CD4-positive, alpha-beta T cell treated with Interleukin-2 at 100 ng/mL for 4 hours (primary cell): ENCODE measurements around the gene RELN.
"Not testable (repeated sequence)": the region's sequence is repeated elsewhere in the genome, so short reads cannot be mapped to it uniquely, and the experiment has no call there.

Experiments
- DNase-seq: peaks from one replicate; pipeline ENCODE4 v3.0.0-alpha.2; 2020; ENCODE audit warnings: low spot score

Gene RELN

DNA sequence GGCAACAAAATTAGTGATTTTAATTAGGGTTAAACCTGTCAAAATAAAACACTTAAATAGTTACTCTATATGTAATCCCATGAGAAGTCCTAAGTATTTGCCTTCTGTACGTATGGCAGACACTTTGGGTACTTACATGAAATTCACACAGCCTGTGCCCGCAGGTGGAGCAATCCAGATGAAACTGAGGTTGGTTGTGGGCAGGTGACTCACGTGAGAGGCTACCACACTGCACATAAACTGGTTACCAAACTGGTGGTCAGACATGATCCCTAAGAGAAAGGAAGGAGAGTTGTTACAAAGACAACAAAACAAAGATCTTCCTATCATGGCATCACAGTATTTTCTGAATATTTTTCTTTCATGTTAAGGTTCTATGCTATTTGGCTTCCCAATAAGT is 156.1 kb downstream of the RELN start:
- DNase-seq, result no peak

DNA sequence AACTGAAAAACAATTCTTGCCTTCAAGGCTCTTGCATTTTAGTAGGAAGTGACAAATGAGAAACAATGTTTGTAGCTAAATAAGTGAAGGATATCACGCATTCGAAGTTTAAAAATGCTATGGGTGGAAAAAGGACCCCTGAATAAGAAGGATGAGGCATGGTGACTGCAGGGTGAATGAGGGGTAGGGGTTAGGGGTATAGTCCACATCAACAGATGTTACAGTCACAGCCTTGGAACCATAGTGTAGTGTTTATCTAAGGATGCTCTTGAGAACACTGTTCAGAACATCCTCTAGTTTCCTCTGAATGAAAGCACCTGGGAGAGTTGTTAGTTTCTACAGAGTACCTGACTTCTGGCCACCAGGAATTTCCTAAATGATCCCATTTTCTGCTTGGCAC is 157.0 kb downstream of the RELN start:
- no peak for DNase-seq

DNA sequence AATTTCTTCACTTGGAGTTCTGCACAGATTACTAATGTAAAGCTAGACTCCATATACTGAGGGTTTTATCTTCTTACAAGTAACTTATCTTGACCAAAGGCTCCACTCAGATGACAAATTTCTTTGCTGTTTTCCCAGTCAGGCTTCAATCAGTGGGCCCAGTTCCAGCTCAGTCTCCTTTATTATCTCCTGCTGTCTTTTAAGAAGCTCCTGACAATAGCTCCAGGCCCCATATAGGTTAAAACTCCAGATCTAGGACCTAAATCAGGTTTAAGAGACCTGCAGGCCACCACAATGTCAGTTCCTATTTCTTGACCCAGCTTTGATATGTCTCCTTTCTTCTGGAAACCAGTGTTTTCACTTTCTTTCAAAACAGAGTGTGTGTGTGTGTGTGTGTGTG is 165.2 kb downstream of the RELN start:
- no peak for DNase-seq

DNA sequence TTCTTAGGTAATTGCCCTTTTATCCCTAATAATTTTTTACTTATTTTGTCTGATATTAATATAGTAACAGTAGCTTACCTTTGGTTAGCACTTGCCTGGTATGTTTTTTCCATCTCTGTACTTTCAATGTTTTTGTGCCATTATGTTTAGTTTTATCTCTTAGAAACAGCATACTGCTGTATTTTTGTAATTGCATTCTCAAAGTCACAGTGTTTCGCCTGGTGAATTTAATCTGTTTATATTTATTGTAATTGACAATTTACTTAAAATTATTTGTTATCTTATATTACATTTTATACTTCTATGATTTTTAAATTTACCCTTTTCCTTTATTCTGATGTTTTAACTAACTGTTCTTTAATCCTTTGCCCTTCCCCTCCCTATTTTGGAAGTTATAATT is 166.4 kb downstream of the RELN start:
- DNase-seq, result no peak

- no peak for DNase-seq
These were observed 168.4 kb downstream of the RELN start for GRCh38 chr7:103821092-103821491.

DNA sequence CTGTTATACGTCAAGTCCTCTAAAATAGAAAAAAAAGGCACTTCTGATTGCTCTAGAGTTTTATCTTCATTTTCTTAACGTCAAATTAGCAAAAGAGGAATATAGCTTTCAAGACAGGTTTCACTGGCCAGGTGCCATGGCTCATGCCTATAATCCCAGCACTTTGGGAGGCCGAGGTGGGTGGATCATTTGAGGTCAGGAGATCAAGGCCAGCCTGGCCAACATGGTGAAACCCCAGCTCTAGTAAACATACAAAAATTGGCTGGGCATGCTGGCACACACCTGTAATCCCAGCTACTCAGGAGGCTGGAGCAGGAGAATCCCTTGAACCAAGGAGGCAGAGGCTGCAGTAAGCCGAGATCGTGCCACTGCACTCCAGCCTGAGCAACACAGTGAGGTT is 173.5 kb downstream of the RELN start:
- not testable (repeated sequence) for DNase-seq

DNA sequence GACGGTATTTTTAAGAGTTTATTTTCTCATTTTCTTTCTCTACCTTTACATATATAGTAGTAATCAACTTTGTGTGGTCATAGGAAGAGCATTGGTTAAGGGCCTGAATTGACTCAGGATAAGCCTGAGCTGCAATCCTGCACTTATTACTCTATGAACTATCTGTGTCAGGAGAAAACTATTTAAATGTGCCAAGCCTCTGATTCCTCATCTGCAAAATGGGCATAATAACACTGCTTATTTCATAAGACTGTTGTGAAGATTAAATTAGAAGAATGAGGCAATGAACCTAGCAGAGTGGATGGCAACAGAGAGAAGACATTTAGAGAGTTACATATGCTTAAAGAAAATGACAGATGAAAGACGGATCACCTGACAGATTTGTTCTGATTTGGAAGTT is 175.5 kb downstream of the RELN start:
- DNase-seq, result no peak

GRCh38 chr7:103811997-103812396 is 177.5 kb downstream of the RELN start:
- DNase-seq, result peak; percentile 17

- DNase-seq, result no peak
These were observed 178.2 kb downstream of the RELN start for GRCh38 chr7:103811290-103811689.

- DNase-seq, result no peak
These were observed 179.2 kb downstream of the RELN start for GRCh38 chr7:103810112-103810744.

GRCh38 chr7:103809229-103809994 is 180.0 kb downstream of the RELN start:
- no peak for DNase-seq

DNA sequence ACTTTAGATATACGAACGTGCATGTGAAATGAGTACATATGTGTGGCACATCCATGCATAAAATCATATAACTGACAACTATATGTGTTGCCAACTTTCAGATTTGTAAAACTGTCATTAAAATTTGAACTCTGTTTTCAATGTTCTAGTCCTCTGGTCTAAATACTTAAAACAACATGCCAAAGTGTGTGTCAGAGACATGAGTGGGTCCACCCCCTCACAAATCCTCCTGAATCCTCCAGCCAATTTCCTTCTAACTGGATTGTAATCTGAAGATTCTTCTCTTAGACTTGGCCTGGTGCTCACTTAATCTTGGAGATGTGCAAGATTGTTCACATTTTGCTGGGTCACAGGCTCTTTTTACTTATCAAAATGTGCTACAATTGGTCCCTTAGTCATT is 184.1 kb downstream of the RELN start:
- no peak for DNase-seq

- no peak for DNase-seq
These were observed 185.8 kb downstream of the RELN start for GRCh38 chr7:103803631-103804030.

DNA sequence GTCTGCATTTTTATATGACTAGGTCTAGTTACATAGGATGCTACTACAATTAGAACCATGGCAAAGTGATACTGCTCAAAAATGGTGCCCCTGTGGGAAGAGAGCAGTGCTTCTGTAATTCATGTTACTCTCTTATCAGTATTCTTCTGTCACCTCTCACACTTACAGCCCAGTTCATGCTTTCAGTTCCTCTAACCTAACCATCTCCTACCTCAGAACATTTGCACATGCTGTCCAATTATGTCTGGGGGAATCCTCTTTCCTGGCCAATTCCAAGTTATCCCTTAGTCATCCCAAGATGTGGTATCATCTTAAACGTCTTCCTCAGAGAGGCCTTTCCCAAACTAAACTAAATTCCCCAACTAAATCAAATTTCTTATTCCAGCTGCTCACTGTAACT is 190.2 kb downstream of the RELN start:
- no peak for DNase-seq

DNA sequence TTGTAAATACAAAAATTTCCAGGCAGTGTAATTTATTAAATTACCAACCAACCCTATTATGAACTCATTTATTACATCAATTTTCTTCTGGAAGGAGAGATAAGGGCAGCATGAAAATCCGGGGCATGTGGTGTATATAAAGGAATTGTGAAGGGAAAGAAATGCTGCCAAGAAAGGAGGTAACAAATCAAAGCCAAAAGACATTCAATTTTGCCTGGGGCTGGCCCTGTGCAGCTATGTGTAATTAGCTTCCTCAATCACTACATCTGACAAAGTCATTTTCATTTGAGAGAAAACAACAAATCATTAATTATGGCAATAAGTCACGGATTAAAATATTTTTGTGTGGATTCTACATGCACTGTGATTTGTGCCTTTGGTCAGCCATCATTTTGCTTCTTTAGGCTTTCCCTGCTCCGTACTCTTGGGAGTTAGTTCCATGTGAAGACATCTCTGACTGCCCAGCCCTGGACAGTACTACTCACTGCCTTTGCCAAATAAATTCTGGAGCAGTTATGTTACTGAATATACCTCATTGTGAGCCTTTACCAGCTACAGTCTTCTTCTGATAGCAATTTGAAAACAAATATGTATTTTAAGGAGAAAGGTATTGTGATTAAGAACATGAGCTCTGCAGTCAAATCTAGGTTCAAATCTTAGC is 191.7 kb downstream of the RELN start:
- no peak for DNase-seq

GRCh38 chr7:103796327-103796962 is 193.0 kb downstream of the RELN start:
- no peak for DNase-seq

DNA sequence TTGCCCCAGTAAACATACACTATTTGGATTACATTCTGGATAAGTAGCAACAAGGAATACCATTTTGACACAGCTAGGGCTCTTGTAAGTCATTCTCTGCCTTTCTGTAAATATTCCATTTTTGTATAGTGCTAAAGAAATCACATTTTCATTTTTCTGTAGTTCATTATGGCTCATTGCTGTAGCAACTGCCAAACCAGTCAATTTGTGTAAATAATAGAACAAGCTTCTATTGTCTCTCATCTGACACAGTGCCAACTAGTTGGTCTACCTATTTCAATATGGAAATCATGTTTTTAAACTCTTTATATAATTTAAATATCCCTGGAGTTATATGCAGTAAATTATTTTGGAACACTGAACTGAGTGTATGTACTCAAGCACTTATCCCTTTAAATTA is 193.7 kb downstream of the RELN start:
- DNase-seq, result no peak

- DNase-seq, result no peak
These were observed 194.4 kb downstream of the RELN start for GRCh38 chr7:103795107-103795506.

DNA sequence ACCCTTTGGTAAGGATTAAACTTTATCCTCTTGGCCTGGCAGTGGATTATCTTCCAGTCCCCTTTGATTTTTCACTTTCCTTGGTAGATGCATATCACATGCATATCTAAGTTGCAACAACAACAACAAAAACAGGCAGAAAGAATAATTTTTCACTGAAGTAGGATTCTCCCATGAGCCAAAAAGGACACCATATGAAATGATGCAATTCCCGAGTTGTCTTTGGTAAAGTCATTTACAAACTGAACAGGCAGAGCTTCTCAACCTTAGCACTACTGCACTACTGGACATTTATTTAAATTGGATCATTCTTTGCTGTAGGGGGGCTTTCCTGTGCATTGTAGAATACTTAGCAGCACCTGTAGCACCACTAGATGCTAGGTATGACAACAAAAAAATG is 195.0 kb downstream of the RELN start:
- DNase-seq, result no peak

DNA sequence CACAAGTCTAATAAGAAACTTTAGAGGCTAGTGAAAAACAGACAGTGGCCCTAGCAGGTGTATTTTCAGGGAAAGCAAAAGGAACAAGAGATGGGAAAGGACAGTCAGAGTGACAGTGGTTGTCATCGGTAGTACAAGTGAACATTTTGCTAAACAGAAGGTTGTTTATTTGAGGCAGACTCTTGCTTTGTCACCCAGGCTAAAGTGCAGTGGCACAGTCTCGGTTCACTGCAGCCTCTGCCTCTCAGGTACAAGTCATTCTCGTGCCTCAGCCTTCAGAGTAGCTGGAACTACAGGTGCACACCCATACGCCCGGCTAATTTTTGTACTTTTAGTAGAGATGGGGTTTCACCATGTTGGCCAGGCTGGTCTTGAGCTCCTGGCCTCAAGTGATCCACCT is 195.8 kb downstream of the RELN start:
- DNase-seq, result no peak

DNA sequence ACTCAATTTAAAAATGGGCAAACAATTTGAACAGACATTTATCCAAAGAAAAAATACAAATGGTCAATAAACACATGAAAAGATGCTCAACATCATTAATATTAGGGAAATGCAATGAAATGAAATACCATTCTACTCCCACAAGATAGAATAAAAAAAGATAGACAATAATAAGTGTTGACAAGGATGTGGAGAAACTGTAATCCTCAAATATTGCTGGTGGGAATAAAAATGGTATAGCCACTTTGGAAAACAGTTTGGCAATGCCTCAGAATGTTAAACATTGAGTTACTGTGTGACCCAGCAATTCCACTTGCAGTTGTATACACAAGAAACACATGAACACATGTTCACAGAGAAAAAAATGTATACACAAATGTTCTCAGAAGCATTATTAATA is 197.6 kb downstream of the RELN start:
- no peak for DNase-seq

DNA sequence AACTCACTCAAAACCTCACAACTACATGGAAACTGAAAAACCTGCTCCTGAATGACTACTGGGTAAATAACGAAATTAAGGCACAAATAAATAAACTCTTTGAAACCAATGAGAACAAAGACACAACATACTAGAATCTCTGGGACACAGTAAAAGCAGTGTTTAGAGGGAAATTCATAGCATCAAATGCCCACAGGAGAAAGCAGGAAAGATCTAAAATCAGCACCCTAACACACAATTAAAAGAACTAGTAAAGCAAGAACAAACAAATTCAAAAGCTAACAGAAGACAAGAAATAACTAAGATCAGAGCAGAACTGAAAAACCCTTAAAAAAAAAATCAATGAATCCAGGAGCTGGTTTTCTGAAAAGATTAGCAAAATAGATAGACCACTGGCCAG is 202.4 kb downstream of the RELN start:
- DNase-seq, result not testable (repeated sequence)
